IPS DF 6.9 (cell line): ENCODE data around the gene SLC39A11.

Experiments used
- DNase-seq: peaks from one replicate; pipeline ENCODE4 v3.0.0-alpha.2; 2013; ENCODE audit warnings: low read depth, low spot score
- H3K27ac ChIP-seq: one replicate; pipeline ENCODE4 v1.5.1; 2013; ENCODE audit warnings: low read length, control low read depth
- H3K27me3 ChIP-seq: 2 replicates; pipeline ENCODE4 v1.6.1; 2013; ENCODE audit warnings: mild to moderate bottlenecking, low read length; ENCODE audit not compliant: control insufficient read depth, insufficient read depth
- H3K36me3 ChIP-seq: 2 replicates; pipeline ENCODE4 v1.6.1; 2013; ENCODE audit warnings: low read length; ENCODE audit not compliant: control insufficient read depth, insufficient read depth
- H3K4me1 ChIP-seq: 2 replicates; pipeline ENCODE4 v1.6.1; 2013; ENCODE audit warnings: low read length; ENCODE audit not compliant: control insufficient read depth, insufficient read depth
- H3K4me3 ChIP-seq: 2 replicates; pipeline ENCODE4 v1.5.1; 2013; ENCODE audit warnings: mild to moderate bottlenecking, low read length
- H3K9me3 ChIP-seq: 2 replicates; pipeline ENCODE4 v1.6.1; 2013; ENCODE audit warnings: low read length, inconsistent platforms; ENCODE audit not compliant: control insufficient read depth, insufficient read depth
- WGBS: extraction: QIAGEN DNeasy Blood & Tissue Kit; methylation state at CpG from one replicate; pipeline ENCODE4 v1.1.7; 2013; ENCODE audit warnings: mixed read lengths, missing lambda C conversion rate; ENCODE audit not compliant: insufficient read length, insufficient coverage; 5-methylcytosine and 5-hydroxymethylcytosine counted together

Gene SLC39A11

DNA sequence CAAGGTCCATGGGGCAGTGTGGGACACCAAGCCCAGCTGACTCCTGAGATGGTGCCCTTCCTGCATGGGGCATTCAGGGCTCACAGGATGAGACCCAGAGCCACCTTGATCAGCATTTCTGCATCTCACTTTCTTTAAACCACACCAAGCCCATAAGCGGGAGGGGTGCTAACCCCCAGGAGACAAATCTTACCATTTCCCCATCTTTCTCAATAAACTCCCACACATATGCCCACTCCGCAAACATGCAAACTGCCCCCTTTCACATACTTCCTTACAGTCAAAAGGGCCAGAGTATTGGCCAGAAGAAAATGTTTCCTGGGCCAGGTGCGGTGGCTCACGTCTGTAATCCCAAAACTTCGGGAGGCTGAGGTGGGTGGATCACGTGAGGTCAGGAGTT, 3.7 kb upstream of the SLC39A11 start:
- Histone ChIP-seq H3K27me3 (no peaks in the 10 kb centered on the region), H3K27ac (no peak overlapping the region), H3K9me3 (no peaks in the 10 kb centered on the region), H3K36me3 (no peaks in the 10 kb centered on the region), H3K4me1 (0 out of 2 replicates have a peak, but pooled peaks cover 2% of the 10 kb centered on the region), H3K4me3 (no peak overlapping the region)
- no peak for DNase-seq
- WGBS: 100% methylated on average over 1 of the region's 6 CpGs

DNA sequence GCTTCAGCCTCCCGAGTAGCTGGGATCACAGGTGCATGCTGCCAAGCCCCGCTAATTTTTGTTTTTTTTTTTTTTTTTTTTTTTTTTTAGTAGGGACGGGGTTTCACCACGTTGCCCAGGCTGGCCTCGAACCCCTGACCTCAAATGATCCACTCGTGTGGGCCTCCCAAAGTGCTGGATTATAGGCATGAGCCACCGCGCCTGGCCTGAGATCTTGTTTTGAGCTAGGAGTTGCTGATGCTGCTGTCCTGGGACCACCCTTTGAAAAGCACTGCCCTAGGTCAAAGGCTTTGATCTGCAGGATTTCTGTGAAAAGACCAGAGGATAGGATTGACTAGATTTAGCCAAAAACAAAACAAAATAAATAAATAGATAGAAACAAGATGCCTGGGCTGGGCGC, 798 bp upstream of the SLC39A11 start:
- H3K36me3 ChIP-seq: no peaks in the 10 kb centered on the region
- H3K4me3 ChIP-seq: no peak overlapping the region
- H3K4me1 ChIP-seq: 0 out of 2 replicates have a peak, but pooled peaks cover 2% of the 10 kb centered on the region
- DNase-seq: no peak
- no peak overlapping the region for H3K27ac ChIP-seq
- H3K27me3 ChIP-seq: no peaks in the 10 kb centered on the region
- no peaks in the 10 kb centered on the region for H3K9me3 ChIP-seq
- WGBS: no CpG with 5 or more reads among the region's 9 CpGs

DNA sequence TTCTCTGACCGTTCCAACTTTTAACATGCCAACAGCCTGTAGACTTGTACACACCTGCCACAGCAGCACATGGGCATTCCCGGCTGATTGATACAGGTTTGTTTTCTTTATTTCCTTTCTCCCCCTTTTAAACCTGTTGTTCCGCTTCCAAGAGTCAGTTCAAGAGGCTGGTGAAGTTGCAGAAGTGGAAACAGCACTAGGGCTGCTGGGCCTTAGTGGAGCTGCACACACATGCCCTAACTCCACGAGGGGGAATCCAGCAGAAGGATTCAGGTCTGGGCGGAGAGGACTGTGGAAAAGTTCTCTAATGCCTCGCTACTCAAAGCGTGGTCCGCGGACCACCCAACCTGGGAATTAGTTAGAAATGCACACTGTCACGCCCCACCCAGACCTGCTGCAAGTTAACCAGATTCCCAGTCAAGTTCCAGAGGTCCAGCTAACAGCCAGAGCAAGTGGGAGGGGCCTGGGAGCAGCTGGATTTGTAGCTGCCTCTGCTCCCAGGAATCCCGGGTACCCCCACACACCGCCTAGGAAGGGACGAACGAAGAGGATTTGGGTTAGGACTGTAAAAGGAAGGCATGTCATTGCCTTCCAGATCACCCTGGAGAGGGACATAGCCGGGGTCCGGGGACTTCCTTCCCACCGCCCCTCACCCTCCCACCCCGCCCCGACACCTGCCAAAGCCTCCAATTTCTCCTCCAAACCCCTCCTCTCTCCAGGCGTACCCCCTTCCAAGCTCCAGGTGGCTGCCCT, 542 bp downstream of the SLC39A11 start:
- Histone ChIP-seq H3K4me1 (0 out of 2 replicates have a peak, but pooled peaks cover 2% of the 10 kb centered on the region), H3K36me3 (no peaks in the 10 kb centered on the region), H3K4me3 (peak overlapping the region; percentile 61), H3K9me3 (no peaks in the 10 kb centered on the region), H3K27ac (no peak overlapping the region), H3K27me3 (no peaks in the 10 kb centered on the region)
- no CpG with 5 or more reads among the region's 20 CpGs for WGBS
- DNase-seq: peak; percentile 9

GRCh38 chr17:73091410-73091769, 1.1 kb downstream of the SLC39A11 start:
- Histone ChIP-seq H3K4me3 (no peak overlapping the region), H3K9me3 (no peaks in the 10 kb centered on the region), H3K27ac (no peak overlapping the region), H3K27me3 (no peaks in the 10 kb centered on the region), H3K4me1 (0 out of 2 replicates have a peak, but pooled peaks cover 2% of the 10 kb centered on the region), H3K36me3 (no peaks in the 10 kb centered on the region)
- WGBS: no CpG with 5 or more reads among the region's 4 CpGs
- no peak for DNase-seq

DNA sequence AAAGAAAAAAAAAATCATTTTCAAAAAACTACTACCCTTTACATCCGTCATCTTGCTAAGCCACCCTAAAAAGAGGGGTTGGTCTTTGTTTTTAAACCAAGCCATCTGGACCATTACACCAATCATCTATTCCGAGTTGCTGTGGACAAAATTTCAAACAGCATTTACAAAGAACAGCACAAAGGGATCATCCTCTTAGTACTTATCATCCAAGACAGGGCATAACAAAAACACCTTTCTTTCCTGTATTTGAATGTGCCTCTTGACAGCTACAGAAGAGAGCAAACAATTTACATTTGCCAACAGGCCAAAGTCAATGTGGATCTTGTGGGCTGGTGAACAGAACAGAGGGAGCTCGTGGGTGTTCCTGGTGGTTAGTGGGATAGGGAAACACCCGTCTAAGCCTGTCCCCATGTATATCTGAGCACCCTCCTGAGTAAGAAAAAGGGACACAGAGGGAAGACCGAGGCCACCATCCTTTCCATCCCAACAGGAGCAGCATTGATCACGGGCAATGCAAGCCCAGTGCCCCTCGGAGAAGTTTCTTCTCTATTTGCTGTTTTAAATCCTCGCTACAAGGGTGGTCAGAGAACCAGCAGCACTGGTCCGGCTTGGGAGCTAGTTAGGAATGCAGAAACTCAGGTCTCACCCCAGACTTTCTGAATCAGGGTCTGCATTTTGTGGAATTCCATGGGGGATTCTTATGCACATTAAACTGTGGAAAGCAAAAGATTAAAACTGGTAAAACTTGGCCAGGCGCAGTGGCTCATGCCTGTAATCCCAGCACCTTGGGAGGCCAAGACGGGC, 1.9 kb downstream of the SLC39A11 start:
- WGBS: 100% methylated on average over 1 of the region's 11 CpGs
- H3K4me3 ChIP-seq: no peak overlapping the region

GRCh38 chr17:73089322-73090317, 2.9 kb downstream of the SLC39A11 start:
- no CpG with 5 or more reads among the region's 12 CpGs for WGBS
- H3K9me3 ChIP-seq: no peaks in the 10 kb centered on the region
- H3K4me1 ChIP-seq: 0 out of 2 replicates have a peak, but pooled peaks cover 2% of the 10 kb centered on the region
- H3K27ac ChIP-seq: no peak overlapping the region
- no peak overlapping the region for H3K4me3 ChIP-seq
- no peaks in the 10 kb centered on the region for H3K27me3 ChIP-seq
- H3K36me3 ChIP-seq: no peaks in the 10 kb centered on the region
- no peak for DNase-seq

More for the DNA sequence above, 1.9 kb downstream of the SLC39A11 start:
- H3K27ac ChIP-seq: no peak overlapping the region
- H3K9me3 ChIP-seq: no peaks in the 10 kb centered on the region
- no peak for DNase-seq
- no peaks in the 10 kb centered on the region for H3K27me3 ChIP-seq
- 0 out of 2 replicates have a peak, but pooled peaks cover 2% of the 10 kb centered on the region for H3K4me1 ChIP-seq
- H3K36me3 ChIP-seq: no peaks in the 10 kb centered on the region

GRCh38 chr17:73088561-73088960, 3.9 kb downstream of the SLC39A11 start:
- H3K27me3 ChIP-seq: no peaks in the 10 kb centered on the region
- 0 out of 2 replicates have a peak, but pooled peaks cover 2% of the 10 kb centered on the region for H3K4me1 ChIP-seq
- DNase-seq: no peak
- no CpG with 5 or more reads among the region's 10 CpGs for WGBS
- H3K4me3 ChIP-seq: no peak overlapping the region
- no peaks in the 10 kb centered on the region for H3K9me3 ChIP-seq
- H3K27ac ChIP-seq: no peak overlapping the region
- H3K36me3 ChIP-seq: no peaks in the 10 kb centered on the region

GRCh38 chr17:73083432-73083831, 9.1 kb downstream of the SLC39A11 start:
- no peak for DNase-seq
- Histone ChIP-seq H3K36me3 (no peaks in the 10 kb centered on the region), H3K4me1 (no peaks in the 10 kb centered on the region), H3K4me3 (no peak overlapping the region), H3K27ac (no peak overlapping the region), H3K27me3 (no peaks in the 10 kb centered on the region), H3K9me3 (no peaks in the 10 kb centered on the region)
- WGBS: no CpG with 5 or more reads among the region's 3 CpGs

- Histone ChIP-seq H3K27ac (no peak overlapping the region), H3K4me1 (no peaks in the 10 kb centered on the region), H3K27me3 (no peaks in the 10 kb centered on the region), H3K4me3 (no peak overlapping the region), H3K9me3 (no peaks in the 10 kb centered on the region), H3K36me3 (no peaks in the 10 kb centered on the region)
- WGBS: no CpG with 5 or more reads among the region's 2 CpGs
- DNase-seq: no peak
These were observed 17.9 kb downstream of the SLC39A11 start for GRCh38 chr17:73074566-73074965.
